Measurements from ENCODE around the gene LMX1A. TPM values are rescaled to one million over a fixed set of nuclear protein-coding genes. Genes with fewer than 3 reads are reported as not detected.

Gene LMX1A
- total RNA-seq, 2 experiments from 2014 or later, result not detected

DNA sequence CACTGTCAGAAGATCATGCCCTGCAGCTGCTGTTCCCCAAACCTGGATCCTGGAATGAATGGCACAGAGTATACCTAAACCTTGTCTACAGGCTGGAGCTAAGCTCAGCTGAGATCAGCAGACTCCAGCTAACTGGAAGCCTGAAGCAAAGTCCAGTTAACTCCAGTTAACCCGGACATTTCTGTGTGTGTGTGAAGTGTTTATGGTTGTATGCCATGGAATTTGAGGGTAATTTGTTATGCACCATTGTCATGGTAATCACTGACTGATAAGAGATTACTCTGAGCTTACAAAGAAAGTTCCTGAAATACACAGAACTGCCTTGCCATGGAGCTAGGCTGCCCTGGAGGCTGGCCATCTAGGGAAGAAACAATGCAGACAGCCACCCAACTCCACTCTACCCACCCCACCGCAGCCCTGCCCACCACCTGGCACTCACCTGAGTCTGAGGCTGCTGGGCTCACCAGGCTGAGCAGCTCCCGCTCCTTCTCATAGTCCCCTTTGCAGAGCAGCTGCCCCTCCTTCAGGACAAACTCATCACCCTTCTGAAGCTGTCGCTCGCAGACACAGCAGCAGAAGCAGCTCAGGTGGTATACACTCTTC, 107.4 kb downstream of the LMX1A start:
- ATAC-seq (no peak), DNase-seq (no peak)
- Mint-ChIP-seq H3K9me3 (ENCODE audit: insufficient read depth) (no peaks in the 10 kb centered on the region), H3K36me3 (ENCODE audit: low read depth) (no peaks in the 10 kb centered on the region), H3K4me1 (ENCODE audit: low read depth) (no peaks in the 10 kb centered on the region), H3K27me3 (ENCODE audit: low read depth) (no peaks in the 10 kb centered on the region), H3K4me3 (no peak overlapping the region), H3K27ac (no peak overlapping the region)
- CTCF ChIA-PET, result no interaction called here
- POLR2A ChIA-PET, result no interaction called here

DNA sequence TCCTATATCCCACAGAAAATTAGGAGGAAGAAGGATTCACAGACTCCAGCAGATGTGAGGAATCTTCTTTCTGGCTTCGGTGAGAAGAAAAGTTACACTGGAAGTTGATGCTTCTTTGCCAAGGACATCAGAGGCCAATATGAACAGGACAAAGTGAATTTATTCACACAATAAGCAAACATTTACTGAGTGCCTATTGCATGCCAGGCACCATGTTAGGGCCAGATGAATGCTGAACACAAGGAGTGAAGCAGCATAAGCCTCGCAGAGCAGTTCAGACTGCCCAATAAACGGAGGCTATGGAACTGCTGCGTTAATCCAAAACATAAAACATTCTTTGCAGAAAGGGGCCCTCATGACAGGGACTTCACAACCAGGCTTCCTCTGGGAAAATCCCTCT, 114.6 kb downstream of the LMX1A start:
- Mint-ChIP-seq H3K36me3 (ENCODE audit: low read depth) (no peaks in the 10 kb centered on the region), H3K4me3 (no peak overlapping the region), H3K9me3 (ENCODE audit: insufficient read depth) (no peaks in the 10 kb centered on the region), H3K27me3 (ENCODE audit: low read depth) (peaks cover 12% of the 10 kb centered on the region), H3K4me1 (ENCODE audit: low read depth) (no peaks in the 10 kb centered on the region), H3K27ac (no peak overlapping the region)
- CTCF ChIA-PET, result no interaction called here
- POLR2A ChIA-PET, result no interaction called here
- no peak for DNase-seq
- no peak for ATAC-seq

GRCh38 chr1:165241321-165241720, 115.2 kb downstream of the LMX1A start:
- ChIA-PET POLR2A (no interaction called here), CTCF (no interaction called here)
- no peak for DNase-seq
- Mint-ChIP-seq H3K4me3 (no peak overlapping the region), H3K4me1 (ENCODE audit: low read depth) (no peaks in the 10 kb centered on the region), H3K27me3 (ENCODE audit: low read depth) (peaks cover 16% of the 10 kb centered on the region), H3K36me3 (ENCODE audit: low read depth) (no peaks in the 10 kb centered on the region), H3K27ac (no peak overlapping the region), H3K9me3 (ENCODE audit: insufficient read depth) (no peaks in the 10 kb centered on the region)
- no peak for ATAC-seq

DNA sequence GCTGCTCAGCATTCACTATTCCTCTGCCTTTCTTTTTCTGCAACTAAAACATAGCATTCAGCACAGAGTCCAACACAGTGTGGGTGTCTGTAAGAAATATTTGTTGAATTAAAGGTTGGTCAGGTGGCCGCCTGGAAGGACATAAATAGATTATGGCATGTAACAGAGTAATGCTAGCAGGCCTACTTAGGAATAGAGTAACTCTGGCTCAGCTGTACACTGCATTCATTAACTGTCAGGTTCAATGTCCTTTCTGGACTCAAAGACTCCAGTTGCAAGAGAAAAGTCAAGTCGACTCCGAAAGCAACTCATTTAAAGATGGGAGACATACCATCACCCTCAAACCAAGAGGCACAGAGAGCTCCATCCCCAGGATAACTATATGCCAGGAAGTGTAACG, 116.0 kb downstream of the LMX1A start:
- ChIA-PET CTCF (no interaction called here), POLR2A (no interaction called here)
- no peaks in the 10 kb centered on the region for H3K36me3 Mint-ChIP-seq (ENCODE audit: low read depth)
- no peak overlapping the region for H3K4me3 Mint-ChIP-seq
- peaks cover 25% of the 10 kb centered on the region for H3K27me3 Mint-ChIP-seq (ENCODE audit: low read depth)
- H3K27ac Mint-ChIP-seq, result no peak overlapping the region
- ATAC-seq (no peak), DNase-seq (no peak)
- no peaks in the 10 kb centered on the region for H3K9me3 Mint-ChIP-seq (ENCODE audit: insufficient read depth)
- no peaks in the 10 kb centered on the region for H3K4me1 Mint-ChIP-seq (ENCODE audit: low read depth)

- ChIA-PET CTCF (no interaction called here), POLR2A (no interaction called here)
- DNase-seq (no peak), ATAC-seq (no peak)
- no peaks in the 10 kb centered on the region for H3K4me1 Mint-ChIP-seq (ENCODE audit: low read depth)
- H3K27me3 Mint-ChIP-seq (ENCODE audit: low read depth), result peaks cover 29% of the 10 kb centered on the region
- H3K36me3 Mint-ChIP-seq (ENCODE audit: low read depth), result no peaks in the 10 kb centered on the region
- no peak overlapping the region for H3K4me3 Mint-ChIP-seq
- H3K27ac Mint-ChIP-seq, result no peak overlapping the region
- H3K9me3 Mint-ChIP-seq (ENCODE audit: insufficient read depth), result no peaks in the 10 kb centered on the region
Observed at GRCh38 chr1:165239873-165240272, 116.6 kb downstream of the LMX1A start.

DNA sequence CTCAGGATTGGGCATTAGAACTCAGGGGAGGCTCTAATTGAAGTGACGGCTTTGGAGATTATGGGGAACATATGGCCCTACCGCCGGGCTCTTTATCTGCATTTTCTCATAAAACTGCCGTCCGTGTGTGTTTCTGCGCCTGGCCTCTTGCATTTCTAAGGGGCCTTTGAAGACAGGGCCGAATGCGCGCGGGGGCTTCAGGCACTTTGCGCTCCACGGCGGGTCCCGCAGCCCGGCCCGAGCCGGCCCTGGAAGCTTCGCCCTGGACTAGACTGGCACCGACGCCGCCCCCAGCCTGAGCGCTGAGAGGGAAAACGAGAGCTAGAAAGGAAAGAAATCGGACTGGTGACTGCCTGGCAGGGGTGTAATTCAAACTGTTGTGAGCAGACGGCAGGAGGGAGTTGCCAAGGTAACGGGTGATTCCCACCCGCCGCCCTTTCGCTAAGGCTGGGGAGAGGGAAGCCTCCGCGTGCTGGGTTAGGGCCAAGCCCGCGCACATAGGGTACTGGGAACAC, 120.7 kb downstream of the LMX1A start:
- Mint-ChIP-seq H3K36me3 (ENCODE audit: low read depth) (no peaks in the 10 kb centered on the region), H3K27ac (no peak overlapping the region), H3K9me3 (ENCODE audit: insufficient read depth) (no peaks in the 10 kb centered on the region), H3K4me1 (ENCODE audit: low read depth) (no peaks in the 10 kb centered on the region), H3K4me3 (no peak overlapping the region), H3K27me3 (ENCODE audit: low read depth) (peaks cover 41% of the 10 kb centered on the region)
- ChIA-PET CTCF (no interaction called here), POLR2A (no interaction called here)
- no peak for ATAC-seq
- DNase-seq, result no peak

GRCh38 chr1:165235155-165235776, 121.2 kb downstream of the LMX1A start:
- POLR2A ChIA-PET, result no interaction called here
- H3K4me3 Mint-ChIP-seq, result no peak overlapping the region
- CTCF ChIA-PET, result no interaction called here
- ATAC-seq (no peak), DNase-seq (no peak)
- no peaks in the 10 kb centered on the region for H3K4me1 Mint-ChIP-seq (ENCODE audit: low read depth)
- no peaks in the 10 kb centered on the region for H3K36me3 Mint-ChIP-seq (ENCODE audit: low read depth)
- peaks cover 41% of the 10 kb centered on the region for H3K27me3 Mint-ChIP-seq (ENCODE audit: low read depth)
- no peaks in the 10 kb centered on the region for H3K9me3 Mint-ChIP-seq (ENCODE audit: insufficient read depth)
- no peak overlapping the region for H3K27ac Mint-ChIP-seq

- ChIA-PET CTCF (no interaction called here), POLR2A (no interaction called here)
- H3K9me3 Mint-ChIP-seq (ENCODE audit: insufficient read depth), result no peaks in the 10 kb centered on the region
- H3K27me3 Mint-ChIP-seq (ENCODE audit: low read depth), result peaks cover 41% of the 10 kb centered on the region
- ATAC-seq (no peak), DNase-seq (no peak)
- H3K4me3 Mint-ChIP-seq, result no peak overlapping the region
- H3K4me1 Mint-ChIP-seq (ENCODE audit: low read depth), result no peaks in the 10 kb centered on the region
- H3K36me3 Mint-ChIP-seq (ENCODE audit: low read depth), result no peaks in the 10 kb centered on the region
- H3K27ac Mint-ChIP-seq, result no peak overlapping the region
Observed at GRCh38 chr1:165234149-165234548, 122.4 kb downstream of the LMX1A start.

- Mint-ChIP-seq H3K36me3 (ENCODE audit: low read depth) (no peaks in the 10 kb centered on the region), H3K9me3 (ENCODE audit: insufficient read depth) (no peaks in the 10 kb centered on the region), H3K27ac (no peak overlapping the region), H3K4me1 (ENCODE audit: low read depth) (no peaks in the 10 kb centered on the region), H3K27me3 (ENCODE audit: low read depth) (peaks cover 3% of the 10 kb centered on the region), H3K4me3 (no peak overlapping the region)
- DNase-seq (no peak), ATAC-seq (no peak)
- ChIA-PET POLR2A (no interaction called here), CTCF (no interaction called here)
Observed at GRCh38 chr1:165228676-165229075, 127.8 kb downstream of the LMX1A start.

- CTCF ChIA-PET, result no interaction called here
- Mint-ChIP-seq H3K4me3 (no peak overlapping the region), H3K9me3 (ENCODE audit: insufficient read depth) (no peaks in the 10 kb centered on the region), H3K36me3 (ENCODE audit: low read depth) (no peaks in the 10 kb centered on the region), H3K27me3 (ENCODE audit: low read depth) (no peaks in the 10 kb centered on the region), H3K4me1 (ENCODE audit: low read depth) (no peaks in the 10 kb centered on the region), H3K27ac (no peak overlapping the region)
- POLR2A ChIA-PET, result no interaction called here
- DNase-seq (no peak), ATAC-seq (no peak)
Observed at GRCh38 chr1:165228111-165228655, 128.3 kb downstream of the LMX1A start.

GRCh38 chr1:165226326-165226725, 130.2 kb downstream of the LMX1A start:
- no peak overlapping the region for H3K4me3 Mint-ChIP-seq
- H3K27ac Mint-ChIP-seq, result no peak overlapping the region
- CTCF ChIA-PET, result no interaction called here
- no peaks in the 10 kb centered on the region for H3K27me3 Mint-ChIP-seq (ENCODE audit: low read depth)
- no peaks in the 10 kb centered on the region for H3K36me3 Mint-ChIP-seq (ENCODE audit: low read depth)
- no peaks in the 10 kb centered on the region for H3K4me1 Mint-ChIP-seq (ENCODE audit: low read depth)
- ATAC-seq (no peak), DNase-seq (no peak)
- H3K9me3 Mint-ChIP-seq (ENCODE audit: insufficient read depth), result no peaks in the 10 kb centered on the region
- POLR2A ChIA-PET, result no interaction called here

DNA sequence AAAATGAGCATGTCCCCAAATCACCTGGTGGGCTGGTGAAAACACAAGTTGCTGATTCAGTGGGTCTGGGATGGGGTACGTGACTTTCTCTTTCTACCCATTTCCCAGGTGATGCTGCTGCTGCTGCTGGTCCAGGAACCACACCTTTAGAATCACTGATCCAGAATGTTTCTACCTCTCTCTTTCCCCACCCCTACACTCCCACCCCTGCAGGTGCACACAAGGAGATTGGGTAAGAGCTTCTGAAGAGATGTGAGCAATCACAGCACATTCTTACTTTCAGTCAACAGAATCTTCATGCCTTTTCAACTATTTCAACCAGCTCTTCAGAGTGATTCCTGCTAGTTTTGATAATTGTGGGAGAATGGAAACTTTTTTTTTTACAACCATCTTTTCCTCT, 130.9 kb downstream of the LMX1A start:
- CTCF ChIA-PET, result no interaction called here
- H3K9me3 Mint-ChIP-seq (ENCODE audit: insufficient read depth), result no peaks in the 10 kb centered on the region
- no peaks in the 10 kb centered on the region for H3K36me3 Mint-ChIP-seq (ENCODE audit: low read depth)
- no peaks in the 10 kb centered on the region for H3K27me3 Mint-ChIP-seq (ENCODE audit: low read depth)
- ATAC-seq (no peak), DNase-seq (no peak)
- no peak overlapping the region for H3K4me3 Mint-ChIP-seq
- H3K27ac Mint-ChIP-seq, result no peak overlapping the region
- POLR2A ChIA-PET, result no interaction called here
- H3K4me1 Mint-ChIP-seq (ENCODE audit: low read depth), result no peaks in the 10 kb centered on the region

GRCh38 chr1:165225062-165225461, 131.5 kb downstream of the LMX1A start:
- no peaks in the 10 kb centered on the region for H3K27me3 Mint-ChIP-seq (ENCODE audit: low read depth)

More at GRCh38 chr1:165225062-165225461, 131.5 kb downstream of the LMX1A start:
- DNase-seq, result no peak
- ATAC-seq, result no peak
- ChIA-PET CTCF (no interaction called here), POLR2A (no interaction called here)
- Mint-ChIP-seq H3K4me1 (ENCODE audit: low read depth) (no peaks in the 10 kb centered on the region), H3K4me3 (no peak overlapping the region), H3K9me3 (ENCODE audit: insufficient read depth) (no peaks in the 10 kb centered on the region), H3K27ac (no peak overlapping the region), H3K36me3 (ENCODE audit: low read depth) (no peaks in the 10 kb centered on the region)

Measured in activated CD8-positive, alpha-beta T cell treated with anti-CD3 and anti-CD28 coated beads, Interleukin-2, amount 10 ng/mL, durations not matched to agents 7 days and 5 days (primary cell).